ENCODE results near the gene NSMCE1. TPM values are rescaled to one million over a fixed set of nuclear protein-coding genes. Genes with fewer than 3 reads are reported as not detected.
"Not testable (repeated sequence)": the region's sequence is repeated elsewhere in the genome, so short reads cannot be mapped to it uniquely, and the experiment has no call there.

Gene NSMCE1
- total and polyA plus RNA-seq, 2 of the 4 experiments (the other 2 are of a cell fraction) = 47.5 to 120 TPM

GRCh38 chr16:27288313-27288712, 19.7 kb upstream of the NSMCE1 start:
- Histone ChIP-seq H2BK120ac (ENCODE audit: low read depth, low read length) (peak overlapping the region; percentile 74), H2BK20ac (ENCODE audit: low read depth, low read length) (peak overlapping the region; percentile 55; the same call in 1 of the 2 replicates), H3K14ac (replicated peaks; ENCODE audit: low read depth, low read length) (peak overlapping the region; percentile 87), H3K79me1 (ENCODE audit: low read depth in 1 of 2, low read length in 2 of 2) (peaks cover 0 to 12% of the 10 kb centered on the region in 2 experiments; a peak in 1 of 4 replicates), H3K4ac (ENCODE audit: low read depth, low read length) (peak overlapping the region; percentile 75), H4K8ac (ENCODE audit: low read depth in 2 of 2, low read length in 2 of 2) (0 out of 4 replicates have a peak overlapping the region, but pooled peaks of 1 of the 2 experiments have one; percentile 26), H3K4me1 (ENCODE audit: control insufficient read depth, insufficient read depth, low read length) (peaks cover 13% of the 10 kb centered on the region), H2BK15ac (ENCODE audit: low read depth, low read length) (peak overlapping the region; percentile 83; the same call in 1 of the 3 replicates), H3K9me1 (ENCODE audit: insufficient read depth, low read length) (peaks cover 28% of the 10 kb centered on the region), H4K91ac (ENCODE audit: insufficient read depth, low read depth, low read length) (0 out of 2 replicates have a peak overlapping the region, but pooled peaks have one; percentile 39), H2AK5ac (ENCODE audit: low read depth, low read length) (peak overlapping the region; percentile 44)
- H3K56ac ChIP-seq (ENCODE audit: extremely low read depth, insufficient read depth, low read length); H4K5ac ChIP-seq (ENCODE audit: low read depth, low read length); H3K23ac ChIP-seq (ENCODE audit: low read depth, low read length); H2AFZ ChIP-seq (replicated peaks; ENCODE audit: low read length, poor library complexity); H3K27ac ChIP-seq (ENCODE audit: insufficient read depth, low read length); H3K4me3 ChIP-seq (ENCODE audit: insufficient read depth, low read depth, low read length); CTCF ChIA-PET; dilution Hi-C loops (cut with HindIII; ENCODE audit: low sequenced_read_pairs, unreplicated experiment); in situ Hi-C loops (cut with MboI; ENCODE audit: low sequenced_read_pairs); DNase-seq; H3K4me2 ChIP-seq (ENCODE audit: low read depth, low read length); H4K20me1 ChIP-seq (ENCODE audit: insufficient read depth, low read length); POLR2A ChIA-PET (ENCODE audit: unreplicated experiment); ATAC-seq (ENCODE audit: low read depth); intact Hi-C loops (cut with micrococcal nuclease); H3K18ac ChIP-seq (ENCODE audit: low read depth, low read length); H3K9me3 ChIP-seq (ENCODE audit: control insufficient read depth, insufficient read depth, low read length); H2BK5ac ChIP-seq (ENCODE audit: low read depth, low read length, poor library complexity, severe bottlenecking); BruUV-seq (replicated peaks); H3K36me3 ChIP-seq (ENCODE audit: control insufficient read depth, insufficient read depth, low read length); H3K9ac ChIP-seq (ENCODE audit: low read depth, low read length); H2AK9ac ChIP-seq (replicated peaks; ENCODE audit: low read depth, low read length, poor library complexity); H3K27me3 ChIP-seq (ENCODE audit: control insufficient read depth, insufficient read depth, low read length): not testable (repeated sequence)
- WGBS, 2 experiments (ENCODE audit: extremely low coverage in 2 of 2, insufficient read length in 1 of 2) = 83% methylated on average over 1 of the region's 6 CpGs; no CpG with 5 or more reads in 1 of the 2 experiments
